ENCODE results near the gene NHEJ1. TPM values are rescaled to one million over a fixed set of nuclear protein-coding genes. Genes with fewer than 3 reads are reported as not detected.

Gene NHEJ1
- total RNA-seq, 1 donor from 2014 or later = 15.9 TPM

DNA sequence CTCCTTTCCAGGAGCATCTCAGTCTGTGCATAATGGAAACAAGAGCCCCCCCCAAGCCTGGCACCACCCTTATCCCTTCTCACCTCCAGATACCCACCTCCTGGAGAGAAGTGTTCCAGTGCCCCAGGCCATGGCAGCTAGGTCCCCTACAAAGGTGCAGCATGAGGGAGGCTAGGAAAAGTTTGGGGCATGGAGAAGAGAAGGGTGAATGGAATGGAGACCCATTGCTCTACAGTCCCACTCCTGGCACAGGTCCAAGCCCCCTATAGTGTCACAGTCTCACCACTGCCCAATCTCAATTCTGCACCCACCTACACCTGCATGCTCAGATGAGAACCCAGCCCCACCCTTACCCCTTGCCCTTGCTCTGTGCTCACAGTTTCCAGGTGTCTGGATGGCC, 8.3 kb upstream of the NHEJ1 start:
- H3K27me3 Mint-ChIP-seq (ENCODE audit: low read depth) = no peaks in the 10 kb centered on the region
- peaks cover 20% of the 10 kb centered on the region for H3K36me3 Mint-ChIP-seq (ENCODE audit: low read depth)
- intact Hi-C loops (cut with micrococcal nuclease) = no loop called here
- no peaks in the 10 kb centered on the region for H3K9me3 Mint-ChIP-seq
- no peak overlapping the region for H3K27ac Mint-ChIP-seq
- H3K4me3 Mint-ChIP-seq (ENCODE audit: low read depth) = no peak overlapping the region
- DNase-seq (ENCODE audit: low spot score) = no peak
- peaks cover 10% of the 10 kb centered on the region for H3K4me1 Mint-ChIP-seq (ENCODE audit: low read depth)

DNA sequence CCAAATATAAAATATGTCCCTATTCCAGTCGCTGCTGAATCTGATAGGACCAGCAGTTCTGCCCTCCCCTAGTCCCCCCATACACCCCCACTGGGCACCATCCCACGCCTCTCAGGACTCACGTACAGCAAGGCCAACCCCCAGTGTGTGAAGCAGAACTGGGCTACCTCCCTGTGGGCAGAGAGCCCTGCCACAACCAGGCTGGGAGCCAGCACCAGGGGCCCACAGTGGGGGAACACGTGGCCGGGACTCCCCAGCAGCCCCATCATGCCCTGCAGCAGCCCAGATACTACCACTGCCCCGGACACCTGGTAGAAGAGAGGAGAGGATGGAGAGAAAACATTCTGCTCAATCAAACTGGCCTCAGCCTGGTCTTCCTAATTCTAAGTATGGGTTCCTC, 7.9 kb upstream of the NHEJ1 start:
- Mint-ChIP-seq H3K36me3 (ENCODE audit: low read depth) (peaks cover 18% of the 10 kb centered on the region), H3K27me3 (ENCODE audit: low read depth) (no peaks in the 10 kb centered on the region), H3K9me3 (no peaks in the 10 kb centered on the region), H3K4me3 (ENCODE audit: low read depth) (no peak overlapping the region), H3K4me1 (ENCODE audit: low read depth) (peaks cover 9% of the 10 kb centered on the region), H3K27ac (no peak overlapping the region)
- intact Hi-C loops (cut with micrococcal nuclease) = no loop called here
- no peak for DNase-seq (ENCODE audit: low spot score)

DNA sequence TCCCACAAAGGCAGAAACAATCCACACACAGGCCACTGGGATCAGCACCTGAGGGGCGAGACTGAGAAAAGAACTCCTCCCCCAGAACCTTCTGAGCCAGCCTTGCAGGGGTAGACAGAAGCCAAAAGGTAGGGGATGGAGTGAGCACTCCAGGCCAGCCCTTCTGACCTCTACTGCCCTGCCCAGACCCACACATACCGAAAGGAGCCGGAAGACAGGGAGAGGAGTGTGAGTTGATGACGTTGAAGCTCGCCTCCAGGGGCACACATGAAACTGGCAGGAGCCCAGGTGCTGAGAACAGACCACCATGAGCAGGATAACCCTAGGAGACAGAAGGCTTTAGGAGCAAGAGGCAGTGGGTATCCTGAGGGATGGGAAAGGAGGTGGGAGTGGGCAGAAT, 7.4 kb upstream of the NHEJ1 start:
- no peaks in the 10 kb centered on the region for H3K9me3 Mint-ChIP-seq
- no peaks in the 10 kb centered on the region for H3K27me3 Mint-ChIP-seq (ENCODE audit: low read depth)
- no peak for DNase-seq (ENCODE audit: low spot score)
- H3K4me1 Mint-ChIP-seq (ENCODE audit: low read depth) = peaks cover 9% of the 10 kb centered on the region
- H3K27ac Mint-ChIP-seq = no peak overlapping the region
- intact Hi-C loops (cut with micrococcal nuclease) = no loop called here
- H3K36me3 Mint-ChIP-seq (ENCODE audit: low read depth) = peaks cover 15% of the 10 kb centered on the region
- no peak overlapping the region for H3K4me3 Mint-ChIP-seq (ENCODE audit: low read depth)

DNA sequence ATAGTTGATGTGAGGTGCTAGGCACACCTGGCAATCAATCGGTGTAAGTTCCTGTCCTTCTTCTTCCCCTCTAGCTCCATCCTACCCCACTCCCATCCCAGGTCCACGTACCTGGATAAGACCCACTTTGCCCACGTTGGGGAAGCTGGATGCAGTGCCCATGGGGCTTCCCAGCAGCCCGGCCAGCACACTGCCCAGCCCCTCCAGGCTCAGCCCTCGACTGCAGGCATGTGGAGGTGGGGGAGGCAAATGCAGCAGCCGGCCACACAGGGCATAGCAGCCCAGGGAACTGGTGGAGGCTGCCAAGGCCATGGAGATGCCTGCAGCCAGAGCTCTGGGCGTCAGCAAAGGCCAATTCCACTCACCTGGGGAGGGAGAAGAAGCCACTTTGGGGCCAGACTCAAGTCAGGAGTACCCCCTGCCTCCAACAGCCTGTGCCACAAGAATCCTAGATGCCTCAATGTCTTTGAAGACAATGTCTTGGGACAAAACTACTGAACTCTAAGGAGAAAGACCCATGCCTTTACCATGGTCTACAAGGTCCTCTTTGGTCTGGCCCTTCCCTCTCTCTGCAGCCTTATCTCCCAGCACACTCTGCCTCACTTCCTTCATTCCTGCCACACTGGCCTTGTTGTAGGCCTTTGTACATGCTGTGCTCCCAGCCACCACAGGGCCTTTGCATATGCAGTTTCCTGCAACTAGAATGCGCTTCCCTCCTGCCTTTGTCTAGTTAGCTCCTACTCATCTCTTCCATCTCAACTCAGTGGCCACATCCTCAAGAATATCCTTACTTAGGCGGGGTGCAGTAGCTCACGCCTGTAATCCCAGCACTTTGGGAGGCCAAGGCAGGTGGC, 4.7 kb upstream of the NHEJ1 start:
- Mint-ChIP-seq H3K9me3 (no peaks in the 10 kb centered on the region), H3K36me3 (ENCODE audit: low read depth) (no peaks in the 10 kb centered on the region), H3K4me3 (ENCODE audit: low read depth) (no peak overlapping the region), H3K27ac (no peak overlapping the region), H3K4me1 (ENCODE audit: low read depth) (peaks cover 12% of the 10 kb centered on the region), H3K27me3 (ENCODE audit: low read depth) (no peaks in the 10 kb centered on the region)
- DNase-seq (ENCODE audit: low spot score) = no peak
- intact Hi-C loops (cut with micrococcal nuclease) = no loop called here

DNA sequence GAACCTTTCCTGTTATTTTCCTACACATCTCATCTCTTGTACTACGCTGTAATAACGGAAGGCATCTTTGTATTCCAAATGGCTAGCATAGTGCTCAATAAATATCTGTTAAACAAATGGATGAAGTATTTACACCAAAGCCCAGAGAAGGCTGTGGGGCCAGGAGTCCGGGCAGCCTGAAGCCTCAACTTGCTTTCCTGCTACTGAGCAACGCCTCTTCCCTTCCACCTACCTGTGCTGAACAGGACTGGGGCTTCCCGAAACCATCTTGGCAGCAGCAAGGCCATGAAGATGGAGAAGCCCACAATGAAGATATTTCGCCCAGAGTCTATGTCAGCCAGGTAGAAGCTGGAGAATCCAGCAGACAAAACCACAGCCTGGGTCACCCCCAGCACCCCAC, 2.5 kb upstream of the NHEJ1 start:
- H3K36me3 Mint-ChIP-seq (ENCODE audit: low read depth) = peaks cover under 1% of the 10 kb centered on the region
- intact Hi-C loops (cut with micrococcal nuclease) = no loop called here

DNA sequence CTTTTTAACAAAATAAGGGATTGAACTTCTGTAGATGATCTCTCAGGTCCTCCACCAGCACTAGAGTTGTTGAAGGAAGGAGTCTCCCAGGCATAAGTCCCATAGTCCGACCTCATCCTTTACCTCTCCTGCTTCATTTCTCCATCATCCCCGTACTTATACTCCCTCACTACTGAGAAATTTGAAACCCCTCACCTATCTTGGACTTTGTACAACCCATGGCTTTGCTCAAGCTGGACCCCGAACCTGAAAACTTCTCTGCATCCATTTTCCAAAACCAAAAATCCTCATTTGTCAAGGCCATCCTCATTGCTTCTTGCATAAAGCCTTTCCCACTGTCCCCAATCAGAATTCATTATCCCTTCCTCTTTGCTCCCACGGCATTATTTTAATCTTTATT, 482 bp upstream of the NHEJ1 start:
- Mint-ChIP-seq H3K4me3 (ENCODE audit: low read depth) (peak overlapping the region; percentile 87), H3K27me3 (ENCODE audit: low read depth) (no peaks in the 10 kb centered on the region)
- intact Hi-C loops (cut with micrococcal nuclease) = loop anchor here (2.0 kb wide), 2 partner anchors 58 to 592 kb away; partner anchors contain the start of genes ABCB6, CNOT9 and USP37

More for the DNA sequence above, 2.5 kb upstream of the NHEJ1 start:
- no peaks in the 10 kb centered on the region for H3K9me3 Mint-ChIP-seq
- DNase-seq (ENCODE audit: low spot score) = no peak
- no peaks in the 10 kb centered on the region for H3K27me3 Mint-ChIP-seq (ENCODE audit: low read depth)
- H3K27ac Mint-ChIP-seq = no peak overlapping the region
- H3K4me3 Mint-ChIP-seq (ENCODE audit: low read depth) = no peak overlapping the region
- H3K4me1 Mint-ChIP-seq (ENCODE audit: low read depth) = peaks cover 17% of the 10 kb centered on the region

DNA sequence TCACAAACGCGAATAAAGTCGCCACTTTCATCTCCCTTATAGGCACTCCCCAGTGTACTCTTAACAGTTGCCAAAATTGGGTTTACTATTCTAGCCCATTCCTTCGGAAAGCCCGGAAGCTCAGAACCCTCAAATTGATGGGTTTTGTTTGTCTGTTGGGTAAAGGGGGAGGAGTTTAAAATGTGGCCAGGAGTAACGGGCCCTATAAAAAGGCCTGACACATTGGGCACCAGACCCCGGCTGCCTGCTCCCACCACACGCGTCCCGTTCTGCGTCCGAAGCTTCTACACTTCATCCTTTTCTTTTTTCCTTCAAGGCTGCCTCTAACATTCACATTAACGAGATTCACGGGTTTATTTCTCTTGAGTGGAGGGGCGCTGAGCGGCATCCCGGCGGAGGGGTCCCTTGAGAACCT, 837 bp downstream of the NHEJ1 start:
- intact Hi-C loops (cut with micrococcal nuclease) = loop anchor here (1.0 to 2.0 kb wide), 12 partner anchors 18 to 591 kb away; partner anchors contain the start of genes ABCB6, ANKZF1, ATG9A and CNOT9
- Mint-ChIP-seq H3K9me3 (no peaks in the 10 kb centered on the region), H3K4me3 (ENCODE audit: low read depth) (peak overlapping the region; percentile 87), H3K36me3 (ENCODE audit: low read depth) (peaks cover 16% of the 10 kb centered on the region), H3K27ac (peak overlapping the region; percentile 93), H3K27me3 (ENCODE audit: low read depth) (no peaks in the 10 kb centered on the region), H3K4me1 (ENCODE audit: low read depth) (peaks cover 17% of the 10 kb centered on the region)
- DNase-seq (ENCODE audit: low spot score) = no peak

More for the DNA sequence above, 482 bp upstream of the NHEJ1 start:
- no peak for DNase-seq (ENCODE audit: low spot score)
- Mint-ChIP-seq H3K9me3 (no peaks in the 10 kb centered on the region), H3K36me3 (ENCODE audit: low read depth) (peaks cover 16% of the 10 kb centered on the region), H3K27ac (no peak overlapping the region), H3K4me1 (ENCODE audit: low read depth) (peaks cover 17% of the 10 kb centered on the region)

- H3K9me3 Mint-ChIP-seq = no peaks in the 10 kb centered on the region
- peaks cover 17% of the 10 kb centered on the region for H3K4me1 Mint-ChIP-seq (ENCODE audit: low read depth)
- no peak overlapping the region for H3K27ac Mint-ChIP-seq
- intact Hi-C loops (cut with micrococcal nuclease) = no loop called here
- H3K27me3 Mint-ChIP-seq (ENCODE audit: low read depth) = no peaks in the 10 kb centered on the region
- no peak for DNase-seq (ENCODE audit: low spot score)
- peaks cover 19% of the 10 kb centered on the region for H3K36me3 Mint-ChIP-seq (ENCODE audit: low read depth)
- no peak overlapping the region for H3K4me3 Mint-ChIP-seq (ENCODE audit: low read depth)
These were observed 2.0 kb downstream of the NHEJ1 start for GRCh38 chr2:219158586-219158985.

- intact Hi-C loops (cut with micrococcal nuclease) = no loop called here
- H3K9me3 Mint-ChIP-seq = no peaks in the 10 kb centered on the region
These were observed 2.6 kb downstream of the NHEJ1 start for GRCh38 chr2:219158025-219158424.

DNA sequence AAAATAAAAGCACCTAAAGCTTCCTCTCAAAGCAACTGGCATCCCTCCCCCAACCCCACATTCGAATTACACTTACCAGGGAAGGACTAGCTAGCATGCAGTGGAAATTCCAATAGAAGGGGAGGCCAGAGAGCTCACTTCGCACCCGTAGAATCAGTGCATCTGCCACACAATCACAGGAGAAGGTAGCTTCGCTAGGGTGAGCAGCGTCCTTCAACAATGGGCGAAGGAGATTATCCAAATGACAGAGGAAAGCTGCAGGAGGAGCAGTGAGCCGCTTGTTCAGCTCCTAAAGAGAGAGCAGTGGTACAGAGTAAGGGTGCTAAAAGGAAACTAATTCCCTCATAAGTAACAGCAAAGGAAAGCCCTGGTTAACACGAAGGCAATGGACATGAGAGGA, 3.2 kb downstream of the NHEJ1 start:
- H3K27me3 Mint-ChIP-seq (ENCODE audit: low read depth) = no peaks in the 10 kb centered on the region
- peaks cover 23% of the 10 kb centered on the region for H3K36me3 Mint-ChIP-seq (ENCODE audit: low read depth)
- intact Hi-C loops (cut with micrococcal nuclease) = no loop called here
- peaks cover 17% of the 10 kb centered on the region for H3K4me1 Mint-ChIP-seq (ENCODE audit: low read depth)
- no peaks in the 10 kb centered on the region for H3K9me3 Mint-ChIP-seq
- DNase-seq (ENCODE audit: low spot score) = no peak
- no peak overlapping the region for H3K4me3 Mint-ChIP-seq (ENCODE audit: low read depth)
- no peak overlapping the region for H3K27ac Mint-ChIP-seq

More at GRCh38 chr2:219158025-219158424, 2.6 kb downstream of the NHEJ1 start:
- H3K4me3 Mint-ChIP-seq (ENCODE audit: low read depth) = no peak overlapping the region
- H3K4me1 Mint-ChIP-seq (ENCODE audit: low read depth) = peaks cover 17% of the 10 kb centered on the region
- H3K27ac Mint-ChIP-seq = no peak overlapping the region
- no peaks in the 10 kb centered on the region for H3K27me3 Mint-ChIP-seq (ENCODE audit: low read depth)
- peaks cover 23% of the 10 kb centered on the region for H3K36me3 Mint-ChIP-seq (ENCODE audit: low read depth)
- DNase-seq (ENCODE audit: low spot score) = no peak

GRCh38 chr2:219155054-219155644, 5.5 kb downstream of the NHEJ1 start:
- H3K36me3 Mint-ChIP-seq (ENCODE audit: low read depth) = peaks cover 27% of the 10 kb centered on the region
- H3K27ac Mint-ChIP-seq = no peak overlapping the region
- intact Hi-C loops (cut with micrococcal nuclease) = loop anchor here (2.0 kb wide), 2 partner anchors 96 to 126 kb away; no protein-coding TSS in a partner anchor
- no peak for DNase-seq (ENCODE audit: low spot score)
- H3K9me3 Mint-ChIP-seq = no peaks in the 10 kb centered on the region
- H3K4me1 Mint-ChIP-seq (ENCODE audit: low read depth) = peaks cover 10% of the 10 kb centered on the region
- H3K27me3 Mint-ChIP-seq (ENCODE audit: low read depth) = no peaks in the 10 kb centered on the region
- H3K4me3 Mint-ChIP-seq (ENCODE audit: low read depth) = no peak overlapping the region

GRCh38 chr2:219149667-219150066, 10.9 kb downstream of the NHEJ1 start:
- DNase-seq (ENCODE audit: low spot score) = no peak
- Mint-ChIP-seq H3K27ac (no peak overlapping the region), H3K27me3 (ENCODE audit: low read depth) (no peaks in the 10 kb centered on the region), H3K4me3 (ENCODE audit: low read depth) (no peak overlapping the region), H3K4me1 (ENCODE audit: low read depth) (no peaks in the 10 kb centered on the region), H3K9me3 (no peaks in the 10 kb centered on the region), H3K36me3 (ENCODE audit: low read depth) (peaks cover 29% of the 10 kb centered on the region)
- intact Hi-C loops (cut with micrococcal nuclease) = loop anchor here (5.0 kb wide), 1 partner anchor 77 kb away; no protein-coding TSS in a partner anchor

DNA sequence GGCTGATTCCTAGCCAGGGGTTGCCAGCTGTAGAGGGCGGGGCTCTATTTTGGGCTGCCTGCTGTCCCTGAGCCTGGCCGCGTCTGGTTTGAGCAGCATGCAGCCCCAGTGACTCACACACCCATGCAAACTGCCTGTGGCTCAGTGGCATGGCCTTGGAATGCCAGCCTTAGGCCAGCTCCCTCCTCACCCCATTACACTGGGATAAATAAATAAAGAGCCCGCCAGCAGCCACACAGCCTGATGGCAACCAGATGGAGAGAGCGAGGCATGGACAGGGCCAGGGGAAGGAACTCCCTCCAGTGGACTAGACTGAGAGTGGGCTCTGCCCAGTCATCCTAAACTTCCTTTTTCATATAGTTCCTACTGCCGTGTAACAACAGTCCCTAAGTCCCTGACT, 18.3 kb downstream of the NHEJ1 start:
- no peak for DNase-seq (ENCODE audit: low spot score)
- H3K9me3 Mint-ChIP-seq = no peaks in the 10 kb centered on the region
- H3K4me1 Mint-ChIP-seq (ENCODE audit: low read depth) = no peaks in the 10 kb centered on the region
- H3K36me3 Mint-ChIP-seq (ENCODE audit: low read depth) = peaks cover 39% of the 10 kb centered on the region
- intact Hi-C loops (cut with micrococcal nuclease) = no loop called here
- H3K4me3 Mint-ChIP-seq (ENCODE audit: low read depth) = no peak overlapping the region
- no peak overlapping the region for H3K27ac Mint-ChIP-seq
- no peaks in the 10 kb centered on the region for H3K27me3 Mint-ChIP-seq (ENCODE audit: low read depth)

Data from activated T-helper 2 cell treated with anti-CD3 and anti-CD28 coated beads, Interferon-gamma antibody, Interleukin-2, Interleukin-4, amounts not matched to agents 10 μg/mL and 5 μg/mL and 100 μg/mL, durations not matched to agents 14 hours and 24 hours and 36 hours (primary cell).